Erythroblast (primary cell): ENCODE data around the gene ASCL3.

ENCODE experiments used
- GATA1 ChIP-seq: IDR thresholded peaks from 2 replicates; pipeline ENCODE4 v1.6.1; 2011; ENCODE audit warnings: low read depth, mild to moderate bottlenecking, control low read depth, low read length, moderate library complexity
- POLR2A ChIP-seq: IDR thresholded peaks from 2 replicates; pipeline ENCODE4 v1.6.1; 2011; ENCODE audit warnings: mild to moderate bottlenecking, low read length

DNA sequence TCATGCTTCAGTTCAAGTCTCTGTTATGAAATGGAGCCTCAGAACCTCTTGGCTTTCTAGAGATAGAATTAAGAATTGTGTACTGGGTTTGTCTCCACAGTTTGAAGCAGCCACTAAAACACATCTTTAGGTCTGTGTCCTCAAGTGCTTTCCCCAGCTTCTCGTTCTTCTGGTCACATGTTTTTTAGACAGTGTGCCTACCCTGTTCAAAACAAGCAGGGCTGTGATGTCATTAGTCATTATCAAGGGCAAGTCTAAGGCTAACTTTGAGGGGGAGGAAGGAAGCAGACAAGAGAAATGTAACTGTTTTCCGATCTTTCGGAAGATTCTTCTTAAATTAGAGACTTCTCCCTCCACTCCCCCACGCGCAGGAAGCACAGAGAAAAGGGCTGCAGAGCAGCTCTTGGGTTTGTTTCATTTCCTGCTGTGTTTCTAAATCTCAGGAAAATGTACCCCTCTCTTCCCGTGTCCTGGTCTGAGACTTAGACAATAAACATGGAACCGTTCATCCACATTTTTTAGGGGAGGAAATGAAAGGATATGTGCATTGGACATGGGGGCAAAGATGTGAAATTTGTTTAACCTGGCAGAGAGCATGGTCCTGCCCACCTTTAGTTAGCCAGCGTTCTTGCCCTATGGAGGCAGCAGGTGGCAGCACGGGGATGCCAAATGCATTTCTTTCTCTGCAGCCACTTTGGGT, 28.7 kb downstream of the ASCL3 start:
- TF ChIP-seq POLR2A, result peak; percentile 54
- TF ChIP-seq GATA1, result no peak
